NCI-H1417 treated with DMSO at 0.1 percent for 48 hours (cell line): Measurements from ENCODE around the gene RSPH6A.

ENCODE experiments used
- DNase-seq: peaks from one replicate; lab custom pipeline; 2025; lab: John Stamatoyannopoulos, UW

Gene RSPH6A

GRCh38 chr19:45825263-45825605 lies 10.1 kb upstream of the RSPH6A start:
- DNase-seq = no peak

DNA sequence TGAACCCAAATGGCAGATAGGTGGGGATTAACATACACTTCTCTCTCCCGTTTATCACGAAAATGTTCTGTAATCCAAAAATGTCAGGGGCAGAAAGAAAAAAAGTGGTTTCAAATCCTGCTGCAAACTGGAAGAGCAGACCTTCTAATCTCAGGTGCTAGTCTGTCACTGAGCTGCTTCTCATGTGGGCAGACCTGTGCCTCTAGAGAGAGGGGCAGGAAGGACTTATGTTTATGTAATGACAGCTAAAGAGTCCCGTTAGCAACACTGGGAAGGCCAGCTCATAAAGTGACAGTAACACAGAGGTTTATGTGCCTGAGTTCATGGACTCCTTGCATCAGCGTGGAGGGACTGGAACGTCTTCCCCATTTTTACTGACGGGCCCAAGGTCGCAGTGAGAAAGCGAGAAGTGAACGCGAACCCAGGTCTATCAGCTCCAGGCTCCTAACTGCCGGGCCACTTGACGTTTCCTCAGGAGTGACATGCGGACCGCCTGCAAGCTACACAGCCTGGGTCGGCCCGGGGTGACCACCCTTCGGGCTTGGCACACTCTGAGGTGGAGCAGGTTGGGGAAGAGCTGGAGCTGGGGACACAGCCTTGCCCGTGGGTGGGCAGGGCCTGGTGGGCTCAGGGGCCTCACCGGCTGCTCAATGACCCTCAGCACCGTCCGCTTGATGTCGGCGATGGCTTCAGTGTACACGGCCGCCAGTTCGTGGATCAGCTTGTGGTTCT lies 9.6 kb upstream of the RSPH6A start:
- no peak for DNase-seq

GRCh38 chr19:45824041-45824471 lies 8.9 kb upstream of the RSPH6A start:
- no peak for DNase-seq

GRCh38 chr19:45823182-45823581 lies 8.1 kb upstream of the RSPH6A start:
- DNase-seq = no peak

DNA sequence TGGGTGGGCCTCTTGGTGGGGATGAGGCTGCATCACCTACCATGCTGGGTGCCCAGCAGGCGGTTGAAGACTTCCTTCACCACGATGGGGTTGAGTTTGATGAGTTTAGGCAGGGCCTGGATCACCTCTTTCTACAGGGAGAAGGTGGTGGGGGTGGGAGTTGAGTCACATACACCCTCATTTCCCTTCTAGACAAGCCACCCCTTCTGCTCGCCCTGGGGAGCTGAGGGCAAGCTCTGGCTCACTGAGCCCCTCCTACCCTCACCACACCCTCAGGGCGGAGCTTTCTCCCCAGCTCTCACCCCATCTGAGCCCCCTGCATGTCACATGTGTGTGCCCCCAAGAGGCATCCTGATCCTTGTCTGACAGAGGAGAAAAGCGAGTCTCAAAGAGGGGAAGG lies 7.6 kb upstream of the RSPH6A start:
- DNase-seq = no peak

GRCh38 chr19:45821570-45821969 lies 6.5 kb upstream of the RSPH6A start:
- no peak for DNase-seq

GRCh38 chr19:45821103-45821521 lies 6.0 kb upstream of the RSPH6A start:
- DNase-seq = no peak

DNA sequence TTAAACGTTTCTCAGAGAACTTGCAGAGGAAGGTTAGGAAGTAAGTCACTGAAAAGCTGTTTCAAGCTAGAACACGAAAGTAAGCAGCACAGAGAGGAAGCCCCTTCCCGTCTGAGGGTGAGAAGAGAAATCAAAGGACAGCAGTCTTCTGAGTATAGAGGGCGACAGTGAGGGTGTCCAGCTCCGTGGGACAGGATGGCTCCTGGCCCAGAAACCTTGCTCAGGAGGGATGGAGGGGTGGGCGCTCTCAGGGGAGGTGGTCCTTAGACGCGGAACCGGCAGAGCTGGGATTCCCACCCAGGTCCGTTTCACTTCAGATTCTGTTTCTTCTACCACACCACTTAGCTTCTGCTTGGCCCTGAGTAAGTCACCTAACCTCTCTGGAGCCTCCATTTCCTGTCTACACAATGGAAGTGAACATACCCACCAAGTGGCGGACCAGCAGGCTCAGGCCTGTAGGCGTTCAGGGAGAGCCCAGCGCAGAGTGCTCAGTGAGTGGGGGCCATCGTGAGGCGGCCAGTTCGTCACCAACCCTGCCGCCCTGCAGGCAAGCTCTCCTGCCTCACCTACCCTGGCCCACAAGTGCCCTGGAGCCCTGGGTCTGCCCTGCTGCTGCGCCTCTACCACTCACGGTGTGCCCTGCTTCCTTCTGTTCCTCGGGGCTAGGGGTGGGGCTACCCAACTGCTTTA lies 5.5 kb upstream of the RSPH6A start:
- DNase-seq = no peak

GRCh38 chr19:45819769-45820168 lies 4.7 kb upstream of the RSPH6A start:
- no peak for DNase-seq

DNA sequence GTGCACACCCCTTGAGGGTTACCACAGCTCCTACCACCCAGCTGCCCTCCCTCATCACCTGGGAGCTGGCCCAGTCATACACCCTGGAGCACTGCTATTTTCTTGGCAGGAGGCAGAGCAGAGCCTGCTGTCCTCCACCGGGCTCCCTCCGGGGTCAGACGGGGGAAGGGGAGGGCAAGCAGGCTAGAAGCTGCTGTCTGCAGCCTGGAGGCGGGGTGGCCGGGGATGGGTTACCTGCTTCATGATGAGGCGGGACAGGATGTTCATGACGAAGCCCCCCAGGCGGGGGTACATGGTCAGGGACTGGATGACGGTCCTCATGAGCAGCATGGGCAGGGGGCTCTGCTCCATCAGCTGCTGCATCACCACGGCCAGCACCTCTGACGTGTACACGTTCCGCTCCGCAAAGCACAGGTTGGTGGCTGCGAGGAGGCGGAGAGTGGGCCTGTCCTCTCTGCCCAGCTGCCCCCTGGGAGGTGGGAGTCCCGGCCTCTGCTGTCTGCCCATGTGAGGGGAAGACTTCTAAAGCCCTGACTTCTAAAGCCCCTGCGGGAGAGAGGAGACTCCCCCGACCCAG lies 2.7 kb upstream of the RSPH6A start:
- DNase-seq = no peak

DNA sequence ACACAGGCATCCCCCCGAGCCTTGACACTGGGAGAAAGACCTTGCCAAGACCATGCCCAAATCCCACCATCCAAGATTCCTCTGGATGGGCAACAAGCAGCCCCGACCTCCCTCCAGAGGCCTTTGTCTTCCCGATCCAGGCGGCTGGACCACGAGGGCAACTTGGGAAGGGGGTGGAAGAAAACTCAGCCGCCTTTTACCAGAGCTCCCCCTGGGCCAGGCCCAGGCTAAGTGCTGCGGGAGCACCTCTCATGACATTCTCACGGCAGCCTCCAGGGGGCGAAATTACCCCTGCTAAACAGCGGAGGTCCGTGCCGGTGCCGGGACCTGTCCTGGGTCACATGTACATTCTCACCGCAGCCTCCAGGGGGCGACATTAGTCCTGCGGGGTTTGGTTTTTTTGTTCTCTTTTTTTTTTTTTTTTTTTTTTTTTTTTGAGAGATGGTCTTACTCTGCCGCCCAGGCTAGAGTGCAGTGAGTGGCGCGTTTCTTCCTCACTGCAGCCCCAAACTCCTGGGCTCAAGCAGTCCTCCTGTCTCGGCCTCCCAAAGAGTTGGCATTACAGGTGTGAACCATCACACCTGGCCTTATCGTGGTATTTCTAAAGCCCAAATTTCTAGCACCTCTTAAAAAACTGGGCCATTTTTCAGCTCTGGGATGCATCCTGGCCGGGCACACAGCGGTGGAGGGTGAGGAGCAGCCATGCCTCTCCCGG lies 2.1 kb upstream of the RSPH6A start:
- DNase-seq = no peak

GRCh38 chr19:45816236-45817009 lies 1.3 kb upstream of the RSPH6A start:
- DNase-seq = no peak

- no peak for DNase-seq
Measured at GRCh38 chr19:45815481-45816216, 541 bp upstream of the RSPH6A start.

- DNase-seq = no peak
Measured at GRCh38 chr19:45814166-45814780, 835 bp downstream of the RSPH6A start.

- no peak for DNase-seq
Measured at GRCh38 chr19:45812297-45812696, 2.8 kb downstream of the RSPH6A start.

GRCh38 chr19:45809643-45810159 lies 5.4 kb downstream of the RSPH6A start:
- DNase-seq = no peak

GRCh38 chr19:45805719-45806118 lies 9.4 kb downstream of the RSPH6A start:
- no peak for DNase-seq

DNA sequence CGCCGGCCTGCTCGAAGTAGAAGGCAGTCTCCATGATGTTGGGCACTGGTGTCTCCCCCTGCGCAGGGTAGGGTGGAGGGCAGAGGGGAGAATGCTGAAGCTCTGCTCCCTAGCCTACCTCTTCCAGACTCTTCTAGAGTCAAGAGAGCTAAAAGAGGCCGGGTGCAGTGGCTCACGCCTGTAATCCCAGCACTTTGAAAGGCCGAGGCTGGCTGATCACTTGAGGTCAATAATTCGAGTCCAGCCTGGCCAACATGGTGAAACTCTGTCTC lies 10.2 kb downstream of the RSPH6A start:
- DNase-seq = no peak

DNA sequence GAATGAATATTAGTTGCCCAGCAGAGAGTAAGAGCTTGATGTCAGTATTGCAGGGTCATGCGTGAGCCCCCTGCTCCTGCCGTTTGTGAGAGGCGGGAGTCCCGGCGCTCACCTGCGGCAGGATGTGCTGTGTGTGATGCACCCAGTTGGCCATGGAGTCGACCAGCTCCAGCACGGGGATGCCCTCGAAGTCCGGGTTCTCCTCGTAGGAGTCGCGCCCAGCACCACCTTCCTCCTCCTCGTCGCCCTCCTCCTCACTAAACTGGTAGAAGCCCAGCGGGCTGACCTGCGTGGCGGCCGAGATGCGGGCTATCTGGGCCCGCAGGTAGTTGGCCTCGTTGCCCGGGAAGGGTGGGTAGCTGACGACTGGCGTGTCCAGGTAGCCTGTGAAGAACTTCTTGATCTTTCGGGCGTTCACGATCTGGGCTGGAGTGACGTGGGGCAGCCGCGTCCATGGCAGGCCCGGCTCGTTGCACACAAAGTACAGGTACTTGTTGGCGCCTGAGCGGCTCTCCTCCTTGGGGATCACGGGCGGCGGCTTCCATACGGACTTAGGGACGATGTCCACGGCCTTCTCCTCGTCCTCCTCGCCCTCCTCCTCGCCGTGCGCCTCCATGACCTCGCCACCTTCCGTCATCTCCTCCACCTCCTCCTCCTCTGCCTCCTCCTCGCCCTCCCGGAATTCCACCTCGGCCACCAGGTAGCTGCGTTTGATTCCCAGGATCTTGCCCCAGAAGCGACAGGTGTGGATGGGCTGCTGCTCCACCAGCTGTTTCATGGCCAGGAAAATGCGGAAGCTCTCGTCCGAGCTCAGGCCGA lies 10.8 kb downstream of the RSPH6A start:
- DNase-seq = no peak

DNA sequence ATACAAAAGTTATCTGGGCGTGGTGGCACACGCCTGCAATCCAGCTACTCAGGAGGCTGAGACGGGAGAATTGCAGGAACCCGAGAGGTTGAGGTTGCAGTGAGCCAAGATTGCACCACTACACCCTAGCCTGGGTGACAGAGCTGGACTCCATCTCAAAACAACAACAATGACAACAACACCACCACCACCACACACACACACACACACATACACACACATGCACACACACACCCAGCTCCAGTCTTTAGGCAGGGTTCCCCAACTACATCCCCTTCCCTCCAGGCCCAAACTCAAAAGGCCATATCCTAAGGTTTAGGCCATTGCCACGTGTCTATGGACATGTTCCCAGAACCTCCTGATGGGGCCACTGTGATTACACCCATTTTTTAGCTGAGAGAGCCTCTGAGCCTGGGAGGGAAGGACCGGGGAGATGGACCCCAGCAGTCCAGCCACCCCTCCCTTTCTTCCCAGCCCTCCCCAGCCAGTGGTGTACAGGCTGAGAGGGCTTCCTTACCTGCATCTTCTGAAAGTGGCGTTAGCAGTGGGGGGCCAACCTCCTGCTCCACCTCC lies 13.4 kb downstream of the RSPH6A start:
- no peak for DNase-seq
